Right lobe of liver (tissue), 4 donors: ENCODE measurements around the gene OBI1.

Experiments
- POLR2A ChIP-seq: fragments of 450-650 bp; IDR thresholded peaks from one replicate; pipeline ENCODE4 v1.6.1; 2017; ENCODE audit warnings: antibody characterized with exemption, mild to moderate bottlenecking
- TF ChIP-seq, protein P1 (sequence below), 4 donors: fragments of 200-600 bp in 3 of 4; fragments of 450-650 bp in 1 of 4; IDR thresholded peaks; one replicate each; pipeline versions ENCODE4 v1.5.1 to v1.8.0; 2016 to 2022; ENCODE audit warnings: antibody characterized with exemption in 4 of 4, mild to moderate bottlenecking in 2 of 4
- donor health status: DM: no; HTN: no; CAD: no.
- donor health status: DM: no; HTN: no; CAD: no.
- donor health status: DM: no; HTN: yes; CAD: no.

DNA sequence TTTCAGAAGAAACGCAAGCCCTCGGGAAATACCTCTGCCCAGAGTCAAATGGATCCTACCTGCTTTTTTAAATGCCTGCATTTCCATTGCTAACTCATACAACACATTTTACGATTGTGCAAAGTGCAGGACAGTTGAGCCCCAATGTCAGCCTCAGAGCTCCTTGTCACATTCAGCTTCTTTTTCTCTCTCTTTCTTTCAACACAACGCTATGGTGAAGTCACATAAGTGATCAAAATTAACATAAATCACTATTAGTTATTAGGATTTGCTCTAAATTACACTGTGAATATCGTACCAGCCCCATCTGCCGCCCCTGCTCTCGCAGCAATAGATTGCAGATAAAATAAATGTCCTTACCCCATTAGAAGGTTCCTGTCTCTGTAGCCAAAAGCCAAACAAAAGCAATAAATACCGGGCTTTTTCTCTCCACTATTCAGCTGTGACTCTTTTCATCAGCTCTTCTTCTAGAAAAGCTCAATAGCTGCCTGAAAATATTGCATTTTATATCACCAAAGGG lies 64.4 kb downstream of the OBI1 start:
- TF ChIP-seq, protein P1, sequence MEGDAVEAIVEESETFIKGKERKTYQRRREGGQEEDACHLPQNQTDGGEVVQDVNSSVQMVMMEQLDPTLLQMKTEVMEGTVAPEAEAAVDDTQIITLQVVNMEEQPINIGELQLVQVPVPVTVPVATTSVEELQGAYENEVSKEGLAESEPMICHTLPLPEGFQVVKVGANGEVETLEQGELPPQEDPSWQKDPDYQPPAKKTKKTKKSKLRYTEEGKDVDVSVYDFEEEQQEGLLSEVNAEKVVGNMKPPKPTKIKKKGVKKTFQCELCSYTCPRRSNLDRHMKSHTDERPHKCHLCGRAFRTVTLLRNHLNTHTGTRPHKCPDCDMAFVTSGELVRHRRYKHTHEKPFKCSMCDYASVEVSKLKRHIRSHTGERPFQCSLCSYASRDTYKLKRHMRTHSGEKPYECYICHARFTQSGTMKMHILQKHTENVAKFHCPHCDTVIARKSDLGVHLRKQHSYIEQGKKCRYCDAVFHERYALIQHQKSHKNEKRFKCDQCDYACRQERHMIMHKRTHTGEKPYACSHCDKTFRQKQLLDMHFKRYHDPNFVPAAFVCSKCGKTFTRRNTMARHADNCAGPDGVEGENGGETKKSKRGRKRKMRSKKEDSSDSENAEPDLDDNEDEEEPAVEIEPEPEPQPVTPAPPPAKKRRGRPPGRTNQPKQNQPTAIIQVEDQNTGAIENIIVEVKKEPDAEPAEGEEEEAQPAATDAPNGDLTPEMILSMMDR (IDR thresholded peaks at IDR 0.05) = no peak
- no peak for TF ChIP-seq POLR2A
